CD4-positive, alpha-beta T cell treated with Interleukin-17A for 4 hours (primary cell): ENCODE results near the gene RPTOR.
A peak's percentile ranks its signal among the peaks of the same experiment; 100 is the strongest.
"Not testable (repeated sequence)": the region's sequence is repeated elsewhere in the genome, so short reads cannot be mapped to it uniquely, and the experiment has no call there.

Experiments
- DNase-seq: peaks from one replicate; pipeline ENCODE4 v3.0.0-alpha.2; 2020; ENCODE audit warnings: mixed read lengths

The RPTOR gene

DNA sequence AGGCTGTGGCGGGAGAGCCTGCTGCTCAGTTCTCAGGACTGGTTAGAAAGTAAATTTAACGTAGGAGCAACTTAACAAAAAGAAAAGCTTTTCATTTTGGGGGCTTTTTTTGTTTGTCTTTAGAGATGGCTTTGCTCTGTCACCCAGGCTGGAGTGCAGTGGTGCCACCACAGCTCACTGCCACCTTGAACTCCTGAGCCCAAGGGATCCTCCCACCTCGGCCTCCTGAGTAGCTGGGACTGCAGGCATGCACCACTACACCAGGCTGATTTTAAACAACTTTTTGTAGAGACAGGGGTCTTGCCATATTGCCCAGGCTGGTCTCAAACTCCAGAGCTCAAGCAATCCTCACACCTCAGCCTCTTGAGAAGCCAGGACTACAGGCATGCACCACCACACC is 205.0 kb downstream of the RPTOR start:
- DNase-seq = peak; percentile 5

DNA sequence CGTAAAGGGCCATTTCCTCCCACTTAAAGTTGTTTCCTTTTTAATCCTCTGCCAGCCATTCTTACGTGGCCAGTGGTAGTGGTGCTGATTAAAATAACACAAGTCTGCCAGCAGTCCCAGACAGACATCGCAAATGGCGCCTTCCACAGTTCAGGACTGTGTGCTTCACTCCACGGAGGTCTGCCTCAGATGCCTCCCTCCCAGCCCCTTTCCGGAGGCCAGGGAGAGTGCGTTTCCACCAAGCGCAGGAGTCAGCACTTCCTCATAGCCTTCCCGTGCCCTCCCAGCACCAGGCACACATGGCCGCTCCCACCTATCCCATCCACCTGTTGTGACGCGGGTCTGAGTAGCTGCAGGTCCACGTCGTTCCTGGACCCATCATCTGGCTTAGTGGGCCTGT is 205.6 kb downstream of the RPTOR start:
- peak; percentile 30 for DNase-seq

DNA sequence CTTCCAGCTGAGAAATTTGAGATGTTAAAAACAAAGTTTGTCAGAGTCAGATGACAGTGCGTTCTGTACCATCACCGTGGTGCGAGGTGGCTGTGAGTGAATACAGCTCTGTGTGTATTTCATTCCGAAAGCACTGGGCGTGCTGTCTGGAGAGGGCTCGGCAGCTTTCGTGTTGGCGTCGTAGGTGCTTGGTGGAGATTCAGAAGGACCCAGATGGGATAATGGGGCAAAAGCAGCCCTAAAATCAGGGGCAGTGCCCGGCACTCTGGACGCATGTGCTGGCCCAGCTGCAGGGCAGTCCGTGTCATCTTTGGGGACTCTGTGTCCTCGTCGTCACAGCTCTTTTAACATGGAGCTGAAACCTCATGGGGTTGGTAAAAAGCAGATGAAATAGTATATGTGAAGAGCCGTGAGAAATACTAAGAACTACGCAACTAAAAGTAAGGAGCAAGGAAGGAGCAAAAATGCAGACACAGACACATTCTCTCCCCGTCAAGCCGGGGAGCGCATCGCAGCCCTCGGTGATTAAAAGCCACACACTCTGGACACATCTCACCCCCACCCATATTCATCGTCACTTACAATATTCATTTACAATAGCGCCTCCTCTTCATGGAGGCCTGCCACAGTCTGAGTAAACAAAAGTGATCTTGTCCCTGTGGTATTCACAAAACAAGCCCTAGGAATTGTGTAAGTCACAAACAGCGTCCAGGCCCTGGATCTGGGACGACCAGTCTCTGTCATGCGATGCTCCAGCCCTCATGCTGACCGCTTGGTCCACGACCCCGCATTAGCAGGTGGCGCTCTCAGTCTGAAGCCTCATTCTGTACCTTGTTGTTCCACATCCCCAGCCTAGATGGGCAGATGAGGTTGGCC is 206.7 kb downstream of the RPTOR start:
- peak; percentile 12 for DNase-seq

DNA sequence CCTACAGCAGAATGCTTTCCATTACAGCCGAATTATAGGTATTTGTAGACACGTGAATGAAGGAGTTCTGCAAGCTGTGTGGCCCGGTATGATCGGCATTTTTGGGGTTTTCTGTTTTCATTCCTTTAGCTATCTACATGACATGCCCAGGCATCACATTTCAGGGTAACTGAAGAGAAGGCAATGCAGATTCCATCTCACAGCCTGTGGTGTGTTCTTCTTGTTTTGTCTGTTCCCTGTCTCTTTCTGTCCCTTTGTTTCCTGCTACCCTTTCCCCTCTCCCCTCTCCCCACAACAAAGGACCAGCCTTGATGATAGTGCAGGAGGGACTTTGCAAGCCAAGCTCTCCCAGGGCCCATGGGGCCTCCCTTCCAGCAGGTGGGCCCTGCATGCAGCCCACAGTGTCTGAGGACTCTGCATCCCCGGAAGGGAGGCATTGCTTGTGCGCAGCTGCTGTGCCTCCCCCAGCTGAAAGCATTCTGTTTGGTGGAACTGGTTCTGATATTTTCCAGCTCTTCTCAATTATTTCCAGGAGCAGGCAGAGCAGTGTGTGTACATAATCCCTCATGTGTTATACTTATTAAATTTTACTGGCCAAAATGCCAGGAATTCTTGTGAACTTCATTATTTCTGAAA is 207.4 kb downstream of the RPTOR start:
- peak; percentile 29 for DNase-seq

DNA sequence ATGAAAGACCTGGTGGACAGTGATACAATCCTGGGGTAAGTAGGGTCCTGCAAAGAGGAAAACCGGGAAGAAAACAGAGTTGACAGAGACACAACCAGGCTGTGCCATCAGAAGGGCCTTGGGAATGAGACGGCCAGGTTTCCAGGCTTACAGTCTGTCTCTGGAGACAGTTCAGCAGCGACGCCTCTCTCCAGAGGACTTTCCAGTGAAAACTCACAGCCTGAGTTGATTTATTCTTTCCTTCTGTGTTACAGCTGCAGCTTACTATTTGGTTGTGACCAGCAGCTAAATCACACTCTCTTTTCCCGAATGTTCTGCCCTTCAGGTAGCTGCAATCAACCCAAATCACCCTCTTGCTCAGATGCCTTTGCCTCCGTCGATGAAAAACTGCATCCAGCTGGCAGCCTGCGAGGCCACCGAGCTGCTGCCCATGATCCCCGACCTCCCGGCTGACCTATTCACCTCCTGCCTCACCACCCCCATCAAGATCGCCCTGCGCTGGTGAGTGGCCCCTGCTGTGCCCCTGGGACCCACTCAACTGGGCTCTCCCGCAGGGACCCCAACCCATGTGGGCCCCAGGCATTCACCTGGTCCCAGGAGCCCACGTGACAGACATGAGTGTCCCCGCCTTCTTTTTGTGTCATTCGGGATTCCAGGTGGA is 209.2 kb downstream of the RPTOR start:
- DNase-seq = peak; percentile 2

DNA sequence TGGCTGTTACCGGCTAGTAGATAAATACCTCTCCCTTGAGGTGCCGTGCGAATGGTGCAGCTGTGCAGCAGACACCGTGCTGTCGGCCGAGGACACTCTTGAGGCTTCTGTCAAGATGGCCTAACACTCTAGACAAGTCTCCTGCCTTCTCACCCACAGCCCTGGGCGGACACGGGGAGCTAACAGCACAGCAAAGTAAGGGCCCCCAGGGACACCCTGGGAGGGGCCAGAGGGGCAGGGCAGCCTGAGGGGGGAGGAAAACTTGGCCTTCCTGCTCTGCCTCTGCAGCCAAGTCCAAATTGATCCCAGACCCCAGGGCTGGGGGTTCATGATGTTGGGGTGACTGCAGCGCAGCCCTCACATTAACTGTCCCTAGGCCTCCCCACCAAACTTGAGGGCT is 210.2 kb downstream of the RPTOR start:
- DNase-seq = peak; percentile 4

DNA sequence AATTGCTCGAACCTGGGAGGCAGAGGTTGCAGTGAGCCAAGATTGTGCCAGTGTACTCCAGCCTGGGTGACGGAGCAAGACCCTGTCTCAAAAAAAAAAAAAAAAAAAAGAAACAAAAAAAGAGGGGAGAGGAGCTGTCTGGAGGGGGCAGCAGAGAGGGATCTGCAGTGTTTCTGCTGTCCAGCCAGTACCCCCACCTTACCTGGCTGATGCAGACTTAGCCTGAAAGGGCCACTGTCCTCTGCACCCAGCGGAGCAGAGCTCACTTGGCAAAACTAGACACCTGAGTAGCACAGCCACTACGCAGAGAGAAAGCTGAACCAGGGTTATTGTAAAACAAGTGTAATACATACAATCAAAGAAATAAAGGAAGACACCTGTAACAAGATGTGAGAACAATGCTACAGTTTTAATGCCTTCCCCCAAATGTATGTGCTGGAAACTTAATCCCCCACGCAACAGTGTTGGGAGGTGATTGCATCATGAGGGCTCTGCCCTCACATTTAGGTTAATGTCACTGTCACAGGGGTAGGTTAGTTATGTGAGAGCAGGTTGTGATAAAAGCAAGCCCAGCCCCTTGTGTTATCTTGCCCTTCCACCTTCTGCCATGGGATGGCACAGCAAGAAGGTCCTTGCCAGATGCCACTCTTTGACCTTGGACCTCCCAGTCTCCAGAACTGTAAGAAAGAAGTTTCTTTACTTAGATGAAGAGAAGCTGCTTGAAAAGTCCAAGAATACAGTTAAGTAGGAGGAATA is 211.2 kb downstream of the RPTOR start:
- peak; percentile 37 for DNase-seq

DNA sequence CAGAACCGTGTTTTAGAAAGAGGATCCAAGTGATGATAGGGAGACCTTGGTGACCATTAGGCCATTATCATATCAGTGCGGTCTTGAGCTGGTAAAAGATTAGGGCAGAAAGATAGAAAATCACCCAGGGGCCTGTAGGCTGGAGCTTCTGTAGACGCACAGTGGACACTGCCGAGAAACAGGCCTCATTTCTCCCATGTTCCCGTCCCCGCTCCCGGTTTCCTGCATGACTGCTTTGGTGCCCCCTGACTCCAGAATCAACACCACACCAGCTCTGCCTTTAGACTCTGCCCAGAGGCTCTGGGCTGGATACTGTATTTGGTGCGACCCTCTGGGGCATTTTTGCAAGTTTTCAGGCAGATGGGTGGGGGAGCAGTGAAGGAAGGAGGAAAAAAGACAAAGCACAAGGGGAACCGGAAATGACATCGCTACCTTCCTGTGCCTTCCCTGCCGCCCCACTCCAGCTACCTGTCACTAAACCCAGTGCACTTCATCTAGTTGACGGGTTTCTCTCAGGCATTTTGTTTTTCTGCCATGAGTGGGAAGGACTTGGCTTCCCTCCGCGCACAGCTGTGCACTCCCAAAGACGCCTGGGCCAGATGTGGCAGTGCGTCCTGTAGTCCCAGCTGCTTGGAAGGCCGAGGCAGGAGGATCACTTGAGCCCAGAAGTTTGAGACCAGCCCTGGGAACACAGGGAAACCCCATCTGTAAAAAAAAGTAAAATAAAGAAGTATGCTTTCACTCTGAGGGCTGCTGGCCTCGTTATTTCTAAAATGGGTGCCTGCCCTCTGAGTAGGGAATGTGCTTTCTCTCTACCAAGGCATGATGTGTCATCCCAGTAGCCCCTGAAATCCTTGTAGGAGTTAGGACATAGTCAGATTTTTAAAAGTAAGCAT is 214.1 kb downstream of the RPTOR start:
- peak; percentile 67 for DNase-seq

DNA sequence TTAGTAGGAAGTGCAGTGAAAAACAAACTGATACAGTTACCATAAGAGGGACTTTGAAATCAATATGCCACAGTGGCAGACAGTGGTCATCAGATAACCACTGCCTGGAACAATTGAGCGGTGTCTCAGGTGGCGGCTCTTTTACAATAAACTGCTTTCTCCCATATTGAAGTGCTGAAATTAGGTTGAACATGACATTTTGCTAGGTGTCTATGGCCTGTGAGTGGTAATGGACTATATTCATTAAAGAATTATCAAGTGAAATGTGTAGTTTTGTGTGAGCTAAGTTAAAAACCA is 214.7 kb downstream of the RPTOR start:
- DNase-seq = peak; percentile 21

DNA sequence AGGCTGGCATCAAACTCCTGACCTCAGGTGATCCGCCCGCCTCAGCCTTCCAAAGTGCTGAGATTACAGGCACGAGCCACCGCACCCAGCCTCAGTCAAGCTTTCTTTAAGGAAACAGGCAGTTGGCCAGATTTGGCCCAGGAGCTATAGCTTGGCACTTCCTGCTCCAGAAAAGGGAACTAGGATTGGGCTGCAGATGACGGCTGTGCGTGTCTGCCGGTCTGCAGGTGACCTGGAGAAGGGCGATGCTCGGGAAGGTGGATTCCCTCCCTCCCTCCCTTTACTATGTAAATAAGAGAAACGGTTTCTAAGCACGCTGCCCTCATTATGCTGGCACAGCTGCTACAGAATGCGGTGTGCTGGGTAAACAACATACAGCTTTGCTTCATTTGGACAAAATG is 215.9 kb downstream of the RPTOR start:
- peak; percentile 42 for DNase-seq

DNA sequence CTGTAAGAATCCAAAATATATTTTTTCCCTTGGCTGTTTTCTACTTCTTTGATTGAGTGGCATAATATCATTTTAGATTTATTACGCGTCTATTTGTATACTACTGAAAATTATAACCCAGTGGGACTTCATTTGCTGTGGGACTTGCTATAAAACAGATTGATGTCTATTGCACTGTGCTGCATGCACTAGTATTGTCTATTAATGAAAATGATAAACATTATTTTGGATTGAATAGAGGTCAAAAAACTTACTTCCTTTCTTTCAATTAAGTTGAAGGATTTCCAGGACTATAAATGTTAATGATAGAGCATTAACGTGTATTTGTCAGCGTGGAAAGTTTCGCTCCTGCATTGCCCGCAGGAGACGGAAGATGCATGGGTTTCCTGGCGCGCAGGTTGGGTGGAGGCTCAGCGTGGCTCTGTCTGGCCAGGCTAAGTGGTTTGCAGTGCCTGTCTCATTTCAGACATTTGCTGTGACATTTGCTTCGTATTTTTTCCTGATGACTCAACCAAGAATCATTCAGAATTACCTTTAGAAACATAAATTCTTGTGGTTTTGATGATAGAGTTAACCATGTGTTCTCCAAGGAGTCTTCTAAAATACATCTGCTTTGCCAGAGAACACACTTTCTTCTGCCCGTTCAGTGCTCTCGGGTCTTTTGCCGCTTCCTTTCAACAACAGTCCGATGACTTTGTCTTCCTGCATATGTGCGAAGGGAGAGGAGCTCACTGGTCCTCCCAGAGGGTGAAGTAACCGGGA is 216.7 kb downstream of the RPTOR start:
- DNase-seq = peak; percentile 86

DNA sequence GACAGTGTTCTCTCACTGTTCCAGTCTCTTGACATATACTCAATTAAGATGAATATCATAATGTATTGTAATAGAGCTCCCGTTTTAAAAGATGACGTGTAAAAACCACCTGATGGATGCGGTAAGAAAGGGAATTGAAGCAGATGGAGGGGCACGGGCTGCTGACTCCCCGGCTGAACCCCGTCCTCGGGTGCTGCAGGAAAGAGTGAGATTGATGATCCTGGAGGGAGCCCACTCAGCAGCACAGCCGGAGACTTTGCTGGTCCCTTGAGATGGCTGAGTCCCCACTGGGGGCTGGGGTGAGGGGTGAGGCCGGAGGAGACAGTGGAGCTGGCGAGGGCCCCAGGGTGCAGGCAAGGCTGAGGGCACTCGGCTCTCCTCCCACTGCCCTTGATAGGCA is 217.4 kb downstream of the RPTOR start:
- DNase-seq = peak; percentile 14

DNA sequence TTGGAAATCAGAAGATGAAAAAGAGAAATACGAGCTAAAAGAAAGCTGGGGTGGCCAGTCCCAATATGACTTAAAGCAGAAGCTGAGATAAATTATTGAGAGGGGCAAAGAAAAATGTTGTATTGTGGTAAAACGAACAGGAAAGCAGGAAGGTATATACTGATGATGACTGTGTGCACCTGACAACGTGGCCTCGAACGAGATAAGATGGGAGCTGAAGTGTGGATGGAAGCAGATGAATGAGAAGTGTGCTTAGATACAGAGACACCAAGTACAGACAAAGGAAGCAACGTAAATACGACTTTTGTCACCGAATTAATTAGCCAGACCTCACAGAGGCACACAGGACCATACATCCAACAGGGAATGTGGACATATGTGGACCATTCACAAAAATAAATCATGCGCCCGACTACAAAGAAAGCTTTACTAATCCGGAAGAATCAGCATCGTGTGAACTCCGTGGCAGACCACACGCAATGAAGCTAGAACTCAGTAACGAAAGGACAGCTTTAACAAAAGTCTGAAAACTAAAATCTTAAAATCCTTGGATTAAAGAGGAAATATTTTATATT is 218.7 kb downstream of the RPTOR start:
- peak; percentile 38 for DNase-seq

DNA sequence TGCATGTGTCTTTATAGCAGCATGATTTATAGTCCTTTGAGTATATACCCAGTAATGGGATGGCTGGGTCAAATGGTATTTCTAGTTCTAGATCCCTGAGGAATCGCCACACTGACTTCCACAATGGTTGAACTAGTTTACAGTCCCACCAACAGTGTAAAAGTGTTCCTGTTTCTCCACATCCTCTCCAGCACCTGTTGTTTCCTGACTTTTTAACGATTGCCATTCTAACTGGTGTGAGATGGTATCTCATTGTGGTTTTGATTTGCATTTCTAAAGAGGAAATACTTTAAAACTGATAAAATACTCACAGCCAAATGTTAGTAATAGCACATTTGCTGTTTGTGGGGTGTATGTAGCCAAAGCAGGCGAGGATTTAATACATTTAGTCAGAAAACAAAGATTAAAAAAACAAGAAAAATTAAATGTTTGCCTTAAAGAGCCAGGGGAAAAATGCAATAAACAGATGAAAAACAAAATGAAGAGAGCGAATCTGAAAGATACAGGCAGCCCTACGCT is 220.0 kb downstream of the RPTOR start:
- DNase-seq = not testable (repeated sequence)

DNA sequence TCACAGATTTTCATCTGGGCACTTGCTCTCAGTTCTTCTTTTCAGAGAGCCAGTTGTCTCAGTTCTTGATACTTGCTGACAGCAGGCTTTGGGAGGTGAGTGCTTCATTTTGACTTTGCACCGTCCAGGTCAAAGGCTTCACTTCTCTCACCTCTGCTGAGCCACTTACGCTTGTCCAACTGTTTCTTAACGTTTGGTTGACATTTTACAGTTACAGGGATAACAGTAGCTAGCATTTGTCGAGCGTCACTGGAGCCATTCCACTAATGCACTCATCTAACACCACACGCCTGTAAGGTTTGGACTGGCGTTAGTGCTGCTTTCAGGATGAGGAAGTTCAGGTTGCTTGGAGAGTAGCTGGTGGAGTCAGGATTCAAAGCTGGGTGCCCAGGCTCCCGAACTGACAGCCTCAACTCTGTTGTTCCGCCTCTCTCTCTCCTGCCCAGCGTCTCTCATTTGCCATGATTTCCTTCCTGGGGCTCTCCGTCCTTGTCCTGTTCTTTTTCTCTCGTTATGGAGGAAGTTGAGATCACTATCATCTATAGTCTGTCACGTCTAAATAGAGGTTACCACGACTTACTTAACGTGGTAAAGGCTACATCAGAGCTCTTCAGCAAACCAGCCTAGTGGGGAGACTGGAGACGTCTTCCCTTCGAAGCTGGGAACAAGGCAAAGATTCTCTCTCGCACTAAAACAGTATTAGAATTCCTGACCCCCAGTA is 220.8 kb downstream of the RPTOR start:
- DNase-seq = peak; percentile 38

DNA sequence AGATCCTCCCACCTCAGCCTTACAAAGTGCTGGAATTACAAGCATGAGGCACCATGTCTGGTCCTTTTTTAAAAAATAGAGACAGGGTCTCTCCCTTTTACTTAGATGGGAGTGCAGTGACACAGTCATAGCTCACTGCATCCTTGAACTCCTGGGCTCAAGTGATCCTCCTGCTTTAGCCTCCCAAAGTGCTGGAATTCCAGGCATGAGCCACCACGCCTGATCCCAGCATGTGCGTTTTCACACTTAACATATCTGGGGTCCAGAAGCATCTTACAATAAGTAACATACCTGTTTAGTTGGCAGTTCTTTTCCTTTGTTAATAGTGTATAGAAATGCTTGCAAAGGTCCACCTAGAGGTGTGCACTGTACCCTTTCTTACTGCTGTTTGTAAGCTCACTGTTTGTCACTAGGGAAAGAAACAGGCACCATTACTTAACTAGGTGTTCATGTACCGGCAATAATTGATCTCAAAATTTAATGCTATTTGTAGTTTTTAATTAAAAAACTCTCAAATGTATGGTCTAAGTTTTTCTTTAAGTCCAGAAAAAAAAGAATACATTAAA is 221.7 kb downstream of the RPTOR start:
- DNase-seq = no peak

DNA sequence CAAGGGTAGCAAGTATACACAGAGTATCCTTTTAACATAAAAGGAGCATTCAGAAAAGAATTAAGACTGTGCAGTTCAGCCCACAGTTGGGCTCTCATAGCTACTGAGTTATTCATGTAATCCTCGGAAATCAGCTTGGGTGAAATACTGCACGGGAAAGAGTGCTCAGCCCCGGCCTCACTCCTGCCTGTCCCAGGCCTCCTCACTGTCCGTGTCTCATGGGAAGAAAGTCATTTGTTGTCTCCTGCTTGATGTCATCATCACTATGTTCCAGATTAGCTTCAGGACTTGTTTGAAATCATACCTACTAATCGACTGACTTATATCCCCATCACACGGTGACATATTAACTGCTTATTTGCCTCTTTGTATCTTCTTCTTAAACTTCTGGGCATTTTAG is 223.8 kb downstream of the RPTOR start:
- DNase-seq = peak; percentile 1

DNA sequence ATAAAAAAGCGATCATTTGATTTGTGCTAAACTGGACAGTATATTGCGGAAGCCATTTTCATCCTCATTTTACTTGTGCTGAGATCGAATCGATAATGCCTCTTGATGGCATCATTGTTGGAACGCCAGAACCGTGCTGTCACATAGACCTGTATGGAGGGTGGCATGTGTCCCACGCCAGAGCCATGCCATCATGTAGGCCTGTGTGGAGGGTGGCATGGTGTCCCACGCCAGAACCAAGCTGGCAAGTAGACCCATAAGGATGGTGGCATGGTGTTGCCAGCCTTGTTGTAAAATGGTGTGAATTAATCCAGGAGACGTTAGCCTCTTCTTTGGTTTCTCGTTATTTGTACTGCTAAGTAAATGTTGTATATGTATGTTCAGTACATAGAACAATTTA is 224.3 kb downstream of the RPTOR start:
- DNase-seq = peak; percentile 2

DNA sequence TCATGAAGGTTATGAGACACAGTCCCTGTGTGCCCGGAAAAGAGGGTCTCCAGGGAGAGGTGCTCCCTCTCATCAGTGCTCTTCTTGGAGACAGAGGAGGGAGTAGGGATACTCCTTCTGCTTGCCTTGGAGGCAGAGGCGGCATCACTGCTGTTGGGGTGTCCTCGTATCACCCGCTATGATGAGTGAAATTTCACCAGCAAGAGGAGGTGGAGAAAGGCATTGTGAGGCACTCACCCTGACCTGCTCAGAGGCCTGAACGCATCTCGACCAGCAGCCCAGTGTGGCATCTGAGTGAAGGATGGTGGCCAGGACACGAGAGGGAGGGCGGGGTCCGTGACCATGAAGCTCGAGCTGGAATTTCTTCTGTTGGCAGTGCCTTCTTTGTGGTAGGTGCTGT is 224.9 kb downstream of the RPTOR start:
- peak; percentile 2 for DNase-seq
